HG02885 (cell line): ENCODE data around the gene SLC51A.
"Not testable (repeated sequence)": the region's sequence is repeated elsewhere in the genome, so short reads cannot be mapped to it uniquely, and the experiment has no call there.

Source experiments
- ATAC-seq: cut with Tn5 transposase; IDR thresholded peaks from one replicate; pipeline ENCODE4 v1.9.1; 2021; ENCODE audit warnings: mild to moderate bottlenecking; ENCODE audit not compliant: unreplicated experiment, poor library complexity

Gene SLC51A

DNA sequence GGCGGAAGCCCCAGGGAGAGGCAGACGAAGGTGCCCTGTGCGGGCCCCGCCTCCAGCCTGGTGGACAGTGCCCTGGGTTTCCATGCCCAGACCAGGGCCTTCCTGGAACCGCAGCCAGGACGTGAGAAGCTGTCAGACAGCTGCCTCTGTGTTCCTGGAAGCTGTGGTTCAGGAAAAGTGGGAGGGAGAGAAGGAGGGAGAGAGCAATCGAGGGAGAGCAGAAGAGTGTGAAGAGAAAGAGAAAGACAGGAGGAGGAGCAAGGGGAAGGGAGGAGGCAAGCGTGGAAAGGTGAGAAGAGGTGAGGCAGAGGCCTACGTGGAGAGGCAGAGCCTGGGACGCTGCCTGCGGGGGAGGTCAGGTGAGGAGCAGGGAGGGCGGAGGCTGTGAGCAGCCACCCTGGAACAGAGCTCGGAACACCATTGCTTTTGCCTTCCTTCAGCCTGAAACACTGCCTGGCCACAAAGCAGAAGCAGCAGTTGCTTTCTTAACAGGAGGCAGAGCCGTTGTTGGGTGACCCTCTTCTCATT lies 23.7 kb upstream of the SLC51A start:
- ATAC-seq, result peak; percentile 33

DNA sequence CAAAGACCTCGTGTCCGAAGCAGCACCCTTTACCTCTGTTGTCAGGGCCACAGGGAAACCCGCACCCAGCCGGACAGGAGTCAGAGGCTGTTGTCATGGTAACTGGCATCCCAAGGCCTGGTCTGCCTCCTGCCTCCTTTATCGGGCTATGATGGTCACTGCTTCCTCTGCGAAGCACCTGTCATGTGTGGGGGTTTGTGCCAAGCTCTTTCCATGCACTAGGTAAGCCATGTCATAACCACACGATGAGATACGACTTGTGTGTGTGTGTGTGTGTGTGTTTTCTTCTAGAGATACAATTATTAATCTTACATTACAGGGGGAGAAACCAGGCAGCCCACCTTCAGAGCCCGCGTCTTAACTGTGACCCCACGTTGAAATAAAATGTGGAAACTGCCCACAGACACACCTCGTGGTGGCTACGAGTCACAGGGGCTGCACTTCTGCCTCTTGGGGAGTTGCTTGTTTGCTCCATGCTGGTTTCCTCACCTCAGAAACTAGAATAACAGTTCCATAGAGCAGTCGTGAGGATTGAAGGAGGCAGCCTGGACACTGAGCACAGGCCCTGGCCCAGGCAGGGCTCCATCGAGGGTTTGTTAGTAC lies 23.1 kb upstream of the SLC51A start:
- peak; percentile 8 for ATAC-seq

- no peak for ATAC-seq
Measured at GRCh38 chr3:196193736-196194541, 22.4 kb upstream of the SLC51A start.

DNA sequence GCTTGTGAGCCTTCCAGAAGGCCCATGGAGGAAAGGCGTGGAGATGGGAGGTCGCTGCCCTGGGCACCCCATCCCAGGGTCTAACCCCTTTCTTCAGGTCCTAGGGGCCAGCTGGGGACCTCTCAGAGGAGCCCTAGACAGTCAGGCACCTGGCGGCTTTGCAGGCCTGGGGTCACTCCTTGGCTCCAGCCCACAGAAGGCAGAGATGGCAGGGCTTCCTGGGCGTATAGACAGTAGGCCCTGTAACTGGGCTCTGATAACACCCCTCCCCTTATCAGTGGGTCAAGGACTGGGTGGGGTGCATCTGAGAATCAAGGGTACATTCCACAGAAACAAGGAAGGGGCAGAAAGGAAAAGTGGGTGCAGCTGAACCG lies 21.8 kb upstream of the SLC51A start:
- ATAC-seq, result no peak

DNA sequence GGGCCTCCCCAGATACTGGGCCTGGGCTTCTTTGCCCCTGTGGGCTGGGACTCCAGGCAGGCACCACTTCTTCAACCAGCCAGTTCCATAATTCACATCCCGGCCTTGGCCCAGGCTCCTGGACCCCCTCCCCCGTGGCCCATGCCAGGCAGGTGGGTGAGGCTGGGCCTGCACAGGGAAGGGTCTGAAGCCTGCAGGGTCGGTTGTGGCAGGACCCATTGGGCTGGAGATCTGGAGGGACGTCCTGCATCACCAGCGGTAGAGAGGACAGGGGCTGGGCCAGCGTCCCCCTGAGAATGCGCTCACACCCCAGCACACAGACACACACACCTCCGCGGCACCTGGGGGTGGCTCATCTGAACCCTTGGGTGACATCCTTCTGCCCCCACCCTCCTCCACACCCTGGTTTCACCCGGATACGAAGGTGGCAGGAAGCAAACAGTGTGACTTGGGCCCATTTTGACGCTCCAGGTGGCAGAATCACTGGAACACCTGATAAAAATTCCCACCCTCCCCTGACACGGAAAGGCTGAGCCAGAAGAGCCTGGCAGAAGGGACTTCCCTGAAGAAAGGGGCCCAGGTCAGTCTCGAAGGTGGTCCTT lies 20.6 kb upstream of the SLC51A start:
- no peak for ATAC-seq

DNA sequence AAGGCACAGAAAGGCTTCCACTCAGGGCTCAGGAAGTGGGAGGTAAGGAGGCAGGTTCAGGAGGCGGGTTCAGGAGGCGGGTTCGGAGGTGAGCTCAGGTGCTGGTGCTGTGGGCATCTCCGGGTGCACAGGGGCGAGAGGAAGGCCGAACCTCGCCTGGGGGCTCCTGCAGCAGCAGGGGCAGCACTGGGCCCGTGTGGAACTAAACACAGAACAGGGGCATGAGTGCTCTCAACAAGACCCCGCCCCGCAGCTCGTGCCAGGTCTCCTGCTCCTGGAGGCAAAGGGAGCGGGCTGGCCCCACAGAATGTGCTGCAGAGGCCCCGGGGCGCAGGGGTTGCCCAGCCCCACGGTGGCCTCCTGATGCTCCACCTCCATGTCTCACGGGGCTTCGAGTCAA lies 18.8 kb upstream of the SLC51A start:
- no peak for ATAC-seq

DNA sequence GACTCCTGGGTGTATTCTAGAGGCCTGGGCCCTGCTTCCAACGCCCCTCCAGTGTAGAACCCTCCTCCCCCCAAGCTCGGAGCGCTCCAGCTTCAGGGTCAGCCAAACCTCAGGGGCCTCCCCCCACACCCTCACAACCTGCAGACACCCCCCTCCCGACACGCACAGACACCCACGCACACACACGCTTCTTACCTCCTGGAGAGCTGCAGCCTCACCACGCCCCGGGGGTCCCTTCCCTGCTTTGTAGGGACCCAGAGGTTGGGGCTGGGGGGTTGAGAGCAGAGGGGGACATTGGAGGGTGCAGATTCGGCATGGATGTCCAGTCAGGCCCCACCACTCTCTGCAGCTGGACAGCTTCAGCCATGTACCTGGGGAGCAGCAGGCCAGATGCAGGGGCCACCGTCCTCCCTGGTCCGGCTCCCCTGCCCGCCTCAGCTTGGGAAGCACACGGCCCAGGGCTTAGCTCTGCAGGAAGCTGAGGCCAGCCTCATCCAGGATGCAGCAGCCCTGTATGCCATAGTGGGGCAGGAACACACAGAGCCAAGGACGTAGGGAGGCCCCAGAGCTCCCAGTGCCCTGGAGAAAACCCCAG lies 18.2 kb upstream of the SLC51A start:
- no peak for ATAC-seq

- no peak for ATAC-seq
Measured at GRCh38 chr3:196198771-196199753, 17.3 kb upstream of the SLC51A start.

DNA sequence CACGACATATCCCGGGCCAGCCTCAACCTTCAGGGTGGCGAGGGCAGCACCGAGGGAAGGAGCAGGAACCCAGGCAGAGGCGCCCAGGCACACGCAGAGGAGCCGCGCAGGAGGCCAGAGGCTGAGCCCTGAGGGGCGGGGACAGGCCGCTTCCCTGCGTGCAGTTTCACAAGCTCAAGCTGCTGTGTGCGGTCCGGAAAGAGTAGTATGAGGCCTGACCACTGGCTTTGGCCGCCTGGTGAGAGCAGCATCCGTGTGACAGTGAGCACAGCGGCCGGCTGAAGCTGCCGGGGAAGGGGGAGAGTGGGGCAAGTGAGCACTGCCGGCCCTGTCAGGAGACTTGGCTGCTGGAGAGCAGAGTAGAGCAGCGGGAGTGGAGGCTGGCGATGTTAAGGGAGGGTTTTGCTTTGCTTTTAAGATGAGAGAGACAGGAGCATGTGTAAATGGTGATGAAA lies 13.8 kb upstream of the SLC51A start:
- peak; percentile 79 for ATAC-seq

DNA sequence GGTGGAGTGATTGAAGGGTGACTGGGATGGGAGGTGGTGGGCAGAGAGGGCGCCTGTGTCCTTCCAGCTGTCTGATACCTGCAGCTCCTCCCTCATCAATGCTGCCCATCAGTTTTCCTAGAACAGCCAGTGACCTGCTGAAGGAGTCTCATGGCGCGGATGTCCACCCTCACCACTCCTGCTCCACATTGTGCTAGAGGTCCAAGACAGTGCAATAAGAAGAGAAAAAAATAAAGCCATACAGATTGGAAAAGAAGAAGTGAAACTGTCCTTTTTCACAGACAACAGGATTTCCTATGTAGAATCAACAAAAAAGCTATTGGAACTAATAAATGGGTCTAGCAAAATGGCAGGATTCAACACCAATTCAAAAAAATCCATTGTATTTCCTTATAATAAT lies 12.5 kb upstream of the SLC51A start:
- ATAC-seq, result no peak

GRCh38 chr3:196205442-196206205 lies 10.7 kb upstream of the SLC51A start:
- not testable (repeated sequence) for ATAC-seq

- no peak for ATAC-seq
Measured at GRCh38 chr3:196207159-196207832, 9.0 kb upstream of the SLC51A start.

DNA sequence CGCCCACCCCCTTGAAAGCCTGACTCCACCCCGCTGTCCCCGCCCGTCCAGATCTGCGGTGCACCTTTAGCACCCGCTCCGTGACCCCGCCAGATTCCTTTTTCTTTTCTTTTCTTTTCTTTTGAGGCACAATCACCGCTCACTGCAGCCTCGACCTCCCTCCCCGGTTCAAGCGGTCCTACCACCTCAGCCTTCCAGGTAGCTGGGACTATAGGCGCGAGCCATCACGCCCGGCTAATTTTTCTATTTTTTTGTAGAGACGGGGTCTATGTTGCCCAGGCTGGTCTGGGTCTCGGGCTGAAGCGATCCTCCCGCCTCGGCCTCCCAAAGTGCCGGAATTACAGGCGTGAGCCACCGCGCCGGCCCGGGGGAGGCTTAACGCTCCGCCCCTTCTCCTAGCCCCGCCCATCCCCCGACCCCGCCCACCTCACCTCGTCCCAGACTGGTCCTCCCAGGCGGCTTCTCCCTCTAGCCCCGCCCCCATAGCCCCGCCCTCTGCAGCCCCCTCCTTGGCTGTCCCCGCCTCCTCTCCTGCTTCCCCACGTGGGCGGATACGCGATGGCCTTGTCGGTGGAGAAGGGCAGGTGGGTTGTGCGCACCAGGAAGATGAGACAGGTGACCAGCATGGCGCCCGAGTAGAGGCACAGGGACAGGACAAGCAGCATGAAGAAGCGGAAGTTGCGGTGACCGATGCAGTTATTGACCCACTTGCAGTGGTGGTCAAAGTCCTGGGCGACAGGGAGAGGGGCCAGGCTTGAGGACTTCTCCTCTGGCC lies 8.3 kb upstream of the SLC51A start:
- no peak for ATAC-seq

DNA sequence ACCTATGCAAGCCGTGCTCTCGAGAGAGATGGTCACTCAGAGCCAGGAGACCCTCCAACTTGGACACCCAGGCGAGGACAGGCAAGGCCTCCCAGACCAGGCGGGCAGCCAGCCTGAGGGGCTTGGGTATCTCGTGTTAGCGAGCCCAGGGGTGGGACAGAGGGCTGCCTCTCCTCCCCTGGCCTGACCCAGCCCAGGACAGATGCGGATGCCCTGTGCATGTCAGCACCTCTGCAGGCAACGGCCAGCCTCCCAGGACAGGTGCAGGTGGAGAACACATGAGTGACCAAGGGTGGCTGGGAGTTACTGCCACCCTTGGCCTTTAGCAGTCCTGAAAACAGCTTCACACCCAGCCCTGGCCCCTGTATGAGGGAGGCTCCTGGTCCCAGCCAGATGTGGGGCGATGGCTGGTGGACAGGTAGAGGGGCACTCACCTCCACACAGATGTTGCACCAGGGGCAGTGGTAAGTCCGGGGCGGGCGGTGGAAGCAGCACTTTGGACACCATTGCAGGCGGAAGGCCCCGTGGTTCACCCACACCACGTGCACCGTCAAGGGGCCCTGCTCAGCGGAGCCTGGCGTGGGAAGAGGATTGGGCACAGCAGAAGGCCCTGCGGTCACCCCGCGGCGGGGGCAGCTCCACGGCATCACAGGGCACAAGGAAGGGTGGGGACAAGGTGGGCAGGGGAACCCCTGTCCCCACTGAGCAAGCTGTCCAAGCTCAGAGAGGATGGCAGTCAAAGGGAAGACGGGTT lies 7.2 kb upstream of the SLC51A start:
- ATAC-seq, result no peak

- ATAC-seq, result not testable (repeated sequence)
Measured at GRCh38 chr3:196209944-196210672, 6.2 kb upstream of the SLC51A start.
